GM11168 (cell line): Measurements from ENCODE around the gene F8.
"Not testable (repeated sequence)": the region's sequence is repeated elsewhere in the genome, so short reads cannot be mapped to it uniquely, and the experiment has no call there.

Experiments used
- in situ Hi-C: fragments of 300-500 bp; cut with MboI; formaldehyde crosslinking; loops from one replicate; pipeline ENCODE4 v1.12.0; 2022; ENCODE audit warnings: low sequenced_read_pairs; ENCODE audit not compliant: unreplicated experiment

F8 gene

GRCh38 chrX:154886789-154887221 lies 135.7 kb downstream of the F8 start:
- in situ Hi-C loops = not testable (repeated sequence)

DNA sequence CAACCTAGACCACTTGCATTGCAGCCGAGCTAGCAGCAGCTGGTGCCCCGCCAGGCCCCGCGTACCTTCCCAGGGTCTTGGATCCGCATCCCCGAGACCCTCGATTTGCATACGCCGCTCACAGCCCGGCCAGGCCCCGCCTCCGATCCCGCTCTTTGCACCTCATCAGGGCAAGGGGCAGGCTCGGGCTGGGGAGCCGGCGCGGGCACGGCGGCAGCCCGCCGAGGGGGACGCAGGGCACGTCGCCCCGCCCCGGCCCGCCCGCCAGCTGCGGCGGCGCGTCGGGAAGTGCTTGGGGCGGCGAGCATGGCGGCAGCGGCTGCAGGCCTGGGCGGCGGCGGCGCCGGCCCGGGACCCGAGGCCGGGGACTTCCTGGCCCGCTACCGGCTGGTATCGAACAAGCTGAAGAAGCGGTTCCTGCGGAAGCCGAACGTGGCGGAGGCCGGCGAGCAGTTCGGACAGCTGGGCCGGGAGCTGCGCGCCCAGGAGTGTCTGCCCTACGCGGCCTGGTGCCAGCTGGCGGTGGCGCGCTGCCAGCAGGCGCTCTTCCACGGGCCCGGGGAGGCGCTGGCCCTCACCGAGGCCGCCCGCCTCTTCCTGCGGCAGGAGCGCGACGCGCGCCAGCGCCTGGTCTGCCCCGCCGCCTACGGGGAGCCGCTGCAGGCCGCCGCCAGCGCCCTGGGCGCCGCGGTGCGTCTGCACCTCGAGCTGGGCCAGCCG lies 136.3 kb downstream of the F8 start, which contains the start of gene F8A1:
TSS of gene F8A1 (plus strand) at position 287 of the 720 bp plus-strand sequence. CDS start at position 307, 20 bp downstream.
- in situ Hi-C loops = not testable (repeated sequence)

GRCh38 chrX:154885549-154885948 lies 137.0 kb downstream of the F8 start:
- in situ Hi-C loops = not testable (repeated sequence)

DNA sequence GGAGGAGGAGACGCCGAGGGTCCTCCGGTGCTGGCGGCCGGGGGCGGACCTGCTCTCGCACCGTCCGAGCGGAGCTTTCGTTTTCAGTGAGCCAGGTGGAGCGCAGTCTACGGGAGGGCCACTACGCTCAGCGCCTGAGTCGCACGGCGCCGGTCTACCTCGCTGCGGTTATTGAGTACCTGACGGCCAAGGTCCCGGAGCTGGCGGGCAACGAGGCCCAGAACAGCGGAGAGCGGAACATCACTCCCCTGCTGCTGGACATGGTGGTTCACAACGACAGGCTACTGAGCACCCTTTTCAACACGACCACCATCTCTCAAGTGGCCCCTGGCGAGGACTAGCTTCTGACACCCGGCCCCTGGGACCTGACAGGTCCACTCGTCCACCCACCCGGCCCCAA lies 137.5 kb downstream of the F8 start:
- in situ Hi-C loops = not testable (repeated sequence)

DNA sequence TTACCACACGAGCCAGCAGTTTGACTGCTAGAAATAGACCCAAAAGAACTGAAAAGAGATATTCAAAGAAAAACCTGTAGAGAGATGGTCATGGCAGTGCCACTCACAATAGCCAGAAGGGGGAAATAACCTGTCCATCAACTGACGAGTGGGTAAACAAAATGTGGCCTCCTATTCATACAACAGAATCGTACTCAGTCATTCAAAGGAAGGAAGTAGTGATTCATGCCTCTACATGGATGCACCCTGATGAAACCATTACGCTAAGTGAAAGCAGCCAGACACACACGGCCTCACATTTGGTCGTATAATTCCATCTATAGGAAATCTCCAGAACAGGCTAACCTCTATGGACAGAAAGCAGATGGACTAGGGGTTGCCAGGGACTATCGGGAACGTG lies 138.5 kb downstream of the F8 start:
- in situ Hi-C loops = not testable (repeated sequence)

GRCh38 chrX:154873329-154873728 lies 149.2 kb downstream of the F8 start:
- in situ Hi-C loops = no loop called here

GRCh38 chrX:154868522-154868921 lies 154.0 kb downstream of the F8 start:
- in situ Hi-C loops = not testable (repeated sequence)

DNA sequence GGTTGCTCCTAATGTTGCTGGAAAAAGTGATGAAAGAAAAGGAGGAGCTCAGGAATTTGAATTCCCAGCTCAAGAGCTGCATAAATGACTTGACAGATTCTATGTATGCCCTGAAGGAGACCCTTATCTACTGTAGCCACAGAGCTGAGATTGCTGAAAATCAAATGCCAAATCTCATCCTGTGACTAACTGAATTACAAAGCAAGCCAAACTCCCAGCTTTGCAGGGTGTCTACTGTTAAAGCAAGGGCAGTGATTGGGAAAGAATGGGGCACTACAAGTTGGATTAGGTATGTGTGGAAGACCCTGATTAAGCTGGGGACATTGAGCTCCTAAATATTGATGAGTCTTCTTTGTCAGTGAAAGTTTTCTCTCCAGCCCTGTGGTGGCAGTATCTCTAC lies 167.3 kb downstream of the F8 start:
- in situ Hi-C loops = no loop called here

- in situ Hi-C loops = no loop called here
These were observed 171.4 kb downstream of the F8 start for GRCh38 chrX:154850957-154851611.

DNA sequence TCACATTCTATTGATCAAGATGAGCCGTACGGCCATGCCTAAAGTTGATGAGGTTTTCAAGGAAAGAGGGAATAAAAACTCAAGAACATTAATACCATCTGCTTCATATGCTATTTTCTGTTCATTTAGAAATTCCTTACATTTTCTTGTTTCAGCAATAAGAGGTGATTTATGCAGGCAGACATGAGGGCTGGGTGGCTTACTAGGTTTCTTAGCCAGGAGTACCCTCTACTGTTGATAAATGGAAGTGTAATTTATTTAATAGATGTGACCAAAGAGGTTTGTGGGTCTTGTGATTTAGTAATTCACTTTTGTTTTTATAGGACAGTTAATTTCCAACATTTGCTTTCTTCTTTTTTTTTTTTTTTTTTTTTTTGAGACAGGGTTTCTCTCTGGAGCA lies 181.7 kb downstream of the F8 start:
- in situ Hi-C loops = no loop called here

DNA sequence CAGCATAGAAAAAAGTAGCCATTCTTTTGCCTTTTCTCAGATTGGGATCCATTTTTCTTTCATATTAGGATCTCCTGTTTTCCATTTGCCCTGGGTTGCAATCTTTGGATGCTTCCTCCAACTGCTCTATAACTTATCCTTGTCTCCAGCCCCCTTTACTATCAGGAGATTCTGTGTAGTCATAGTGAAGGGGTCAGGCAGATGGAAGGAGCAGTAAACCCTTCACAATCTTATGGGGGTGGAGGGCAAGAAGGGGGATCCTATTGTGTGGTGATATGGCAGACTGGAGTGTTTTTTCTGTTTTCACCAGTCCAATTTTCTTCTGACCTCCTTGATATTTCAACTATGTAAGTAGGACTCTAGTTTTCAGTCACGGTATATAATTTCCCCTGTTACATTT lies 186.4 kb downstream of the F8 start:
- in situ Hi-C loops = no loop called here

DNA sequence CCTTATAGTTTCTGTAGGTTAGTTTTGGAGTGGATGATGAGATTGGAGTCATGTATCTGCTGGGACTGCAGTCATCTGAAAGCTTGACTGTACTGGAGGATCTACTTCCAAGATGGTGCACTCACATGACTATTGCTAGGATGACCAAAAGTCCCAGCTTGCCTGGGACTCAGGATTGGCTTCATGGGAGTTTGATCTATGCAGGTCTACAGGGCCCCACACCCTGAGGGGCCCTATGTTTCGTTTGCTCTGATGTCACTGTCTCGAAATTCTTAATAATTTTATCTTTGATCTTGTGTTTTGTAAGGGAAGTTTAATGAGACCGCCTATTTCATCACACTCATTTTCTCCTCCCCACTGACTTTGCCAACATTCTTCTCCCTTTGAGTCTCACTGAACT lies 188.0 kb downstream of the F8 start, which contains the start of gene SMIM9:
TSS of gene SMIM9 (minus strand) at position 101 of the 400 bp plus-strand sequence. CDS start 3,806 bp downstream, outside the sequence.
- in situ Hi-C loops = no loop called here

GRCh38 chrX:154833746-154834274 lies 188.7 kb downstream of the F8 start:
- in situ Hi-C loops = no loop called here

DNA sequence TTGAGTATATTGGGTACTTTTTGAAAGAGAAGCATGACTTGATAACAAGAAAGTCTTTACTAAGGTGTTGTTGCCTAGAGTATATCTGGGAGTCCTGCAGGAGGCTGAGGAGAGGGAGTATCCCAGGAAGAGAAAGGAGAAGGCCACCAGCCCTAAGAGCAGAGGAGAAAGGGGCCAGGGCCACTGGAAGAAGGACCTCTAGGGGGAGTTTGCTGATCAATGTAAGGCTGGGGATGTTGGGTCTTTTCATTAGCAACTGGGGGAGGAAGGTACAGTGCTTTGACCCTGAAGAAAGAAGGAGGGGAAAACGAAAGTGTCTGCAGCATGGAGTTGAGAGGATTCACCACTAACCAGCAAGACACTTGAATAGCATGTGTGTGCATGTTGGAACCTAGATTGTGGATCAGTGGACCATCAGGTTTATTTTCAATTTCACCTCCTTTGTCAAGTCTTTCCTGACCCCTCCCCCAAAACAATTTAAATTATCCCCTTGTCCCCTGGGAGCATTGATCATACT lies 192.5 kb downstream of the F8 start:
- in situ Hi-C loops = no loop called here

DNA sequence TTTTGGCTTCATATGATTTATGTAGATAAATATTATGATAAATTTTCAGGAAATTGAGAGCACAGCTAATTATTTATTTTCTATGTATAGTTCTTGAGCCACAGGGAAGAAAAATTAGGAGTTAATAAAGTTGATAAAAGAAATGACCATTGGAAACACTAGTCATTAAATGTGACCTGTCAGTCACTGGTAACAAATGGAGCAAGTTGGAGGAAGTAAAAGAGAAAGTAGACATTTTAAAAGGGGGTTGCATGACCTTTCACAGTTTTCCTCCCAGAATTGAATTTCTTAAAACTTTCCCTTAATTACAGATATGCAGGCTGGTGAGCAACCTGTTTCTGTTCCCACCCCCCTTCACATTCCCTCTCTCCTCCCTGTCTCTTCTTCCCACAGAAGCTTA lies 193.4 kb downstream of the F8 start:
- in situ Hi-C loops = no loop called here

DNA sequence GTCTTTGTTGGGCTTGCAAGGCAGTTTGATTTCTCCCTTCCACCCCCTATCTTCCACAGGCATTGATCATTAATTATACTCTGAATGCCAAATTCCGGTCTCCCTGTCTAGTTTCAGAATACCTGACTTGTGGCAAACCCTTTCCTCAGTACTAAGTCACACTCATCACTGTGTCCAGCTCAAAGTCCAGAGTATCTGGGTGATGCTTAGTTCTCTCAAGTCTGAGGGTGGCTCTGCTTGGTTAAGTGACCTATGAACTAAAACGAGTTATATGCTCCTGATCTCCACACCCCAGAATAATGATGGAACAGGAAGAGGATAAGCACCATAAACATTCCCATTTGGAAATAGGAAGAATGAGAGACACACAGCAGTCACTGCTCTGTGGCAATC lies 194.5 kb downstream of the F8 start:
- in situ Hi-C loops = no loop called here

GRCh38 chrX:154827194-154828015 lies 195.1 kb downstream of the F8 start:
- in situ Hi-C loops = no loop called here

- in situ Hi-C loops = not testable (repeated sequence)
These were observed 196.9 kb downstream of the F8 start for GRCh38 chrX:154825586-154825985.

DNA sequence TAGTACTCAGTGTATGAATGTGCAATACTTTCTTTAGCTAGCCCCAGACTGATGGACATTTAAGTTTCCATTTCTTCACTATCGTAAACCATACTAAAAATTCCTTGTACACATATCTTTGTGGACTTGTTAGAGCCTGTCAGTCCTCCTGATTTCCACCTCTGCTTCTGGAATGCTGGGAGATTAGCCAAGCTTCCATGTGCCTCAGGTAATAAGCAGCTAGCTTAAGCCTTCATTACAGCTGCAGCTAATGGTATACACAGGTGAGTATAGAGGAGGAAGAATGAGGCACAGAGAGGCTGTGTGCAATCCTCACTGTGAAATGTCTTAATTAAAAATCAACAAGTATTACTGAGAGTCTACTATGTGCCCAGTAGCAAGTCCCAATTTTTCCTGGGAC lies 197.9 kb downstream of the F8 start:
- in situ Hi-C loops = no loop called here

- in situ Hi-C loops = no loop called here
These were observed 200.5 kb downstream of the F8 start for GRCh38 chrX:154822029-154822428.
